Brain microvascular endothelial cell (primary cell): ENCODE data around the gene EXD2.
"Not testable (repeated sequence)": the region's sequence is repeated elsewhere in the genome, so short reads cannot be mapped to it uniquely, and the experiment has no call there.

Source experiments
- DNase-seq: peaks from one replicate; pipeline ENCODE4 v3.0.0-alpha.2; 2020
- H3K27ac ChIP-seq: fragments of 250-450 bp; sonication (Bioruptor Pico); 2 replicates; pipeline ENCODE4 v1.5.1; 2020; ENCODE audit warnings: mild to moderate bottlenecking, moderate library complexity
- H3K27me3 ChIP-seq: fragments of 250-450 bp; sonication (Bioruptor Pico); replicated peaks from 2 replicates; pipeline ENCODE4 v1.5.1; 2020; ENCODE audit warnings: mild to moderate bottlenecking
- H3K36me3 ChIP-seq: fragments of 250-450 bp; sonication (Bioruptor Pico); replicated peaks from 2 replicates; pipeline ENCODE4 v1.5.1; 2020; ENCODE audit warnings: mild to moderate bottlenecking
- H3K4me3 ChIP-seq: 2 replicates; pipeline ENCODE4 v1.5.1; 2011; ENCODE audit warnings: low read depth, mild to moderate bottlenecking, control low read depth, low read length, moderate library complexity
- CTCF ChIP-seq: IDR thresholded peaks from 2 replicates; pipeline ENCODE4 v1.5.1; 2011; ENCODE audit warnings: low read depth, mild to moderate bottlenecking, moderate library complexity, low read length, control low read depth, inconsistent platforms; ENCODE audit errors: missing control alignments
- in situ Hi-C: cut with HindIII; loops from 2 replicates; pipeline ENCODE4 v1.10.0; 2017; ENCODE audit warnings: low sequenced_read_pairs, low pct_ligation_motif_present

EXD2 gene

GRCh38 chr14:69208666-69209065 is 17.4 kb downstream of the EXD2 start:
- TF ChIP-seq CTCF: no peak
- H3K27ac ChIP-seq: no peak overlapping the region
- H3K4me3 ChIP-seq: no peak overlapping the region
- in situ Hi-C loops: no loop called here
- no peaks in the 10 kb centered on the region for H3K27me3 ChIP-seq
- DNase-seq: no peak
- no peaks in the 10 kb centered on the region for H3K36me3 ChIP-seq

GRCh38 chr14:69214393-69214792 is 23.1 kb downstream of the EXD2 start:
- Histone ChIP-seq H3K4me3 (no peak overlapping the region), H3K27ac (no peak overlapping the region), H3K27me3 (no peaks in the 10 kb centered on the region), H3K36me3 (no peaks in the 10 kb centered on the region)
- DNase-seq: no peak
- in situ Hi-C loops: no loop called here
- no peak for TF ChIP-seq CTCF

- DNase-seq, H3K27ac ChIP-seq, H3K27me3 ChIP-seq, H3K36me3 ChIP-seq, in situ Hi-C loops, H3K4me3 ChIP-seq: not testable (repeated sequence)
Measured at GRCh38 chr14:69217663-69218062, 26.4 kb downstream of the EXD2 start.

GRCh38 chr14:69224946-69225345 is 33.6 kb downstream of the EXD2 start:
- Histone ChIP-seq H3K27me3 (no peaks in the 10 kb centered on the region), H3K4me3 (no peak overlapping the region), H3K36me3 (no peaks in the 10 kb centered on the region), H3K27ac (no peak overlapping the region)
- DNase-seq: no peak
- TF ChIP-seq CTCF: no peak
- in situ Hi-C loops: no loop called here

- H3K27ac ChIP-seq: no peak overlapping the region
Measured at GRCh38 chr14:69226178-69226577, 34.9 kb downstream of the EXD2 start.

GRCh38 chr14:69226736-69227135 is 35.4 kb downstream of the EXD2 start:
- Histone ChIP-seq H3K4me3 (no peak overlapping the region), H3K36me3 (peaks cover 2% of the 10 kb centered on the region), H3K27me3 (no peaks in the 10 kb centered on the region), H3K27ac (no peak overlapping the region)
- DNase-seq: no peak
- in situ Hi-C loops: no loop called here
- no peak for TF ChIP-seq CTCF

More at GRCh38 chr14:69226178-69226577, 34.9 kb downstream of the EXD2 start:
- no peak for TF ChIP-seq CTCF
- H3K4me3 ChIP-seq: no peak overlapping the region
- no peak for DNase-seq
- no peaks in the 10 kb centered on the region for H3K27me3 ChIP-seq
- no peaks in the 10 kb centered on the region for H3K36me3 ChIP-seq
- in situ Hi-C loops: no loop called here

- DNase-seq: no peak
- no peak for TF ChIP-seq CTCF
- no peak overlapping the region for H3K4me3 ChIP-seq
- no peaks in the 10 kb centered on the region for H3K27me3 ChIP-seq
- in situ Hi-C loops: no loop called here
- H3K36me3 ChIP-seq: peaks cover 7% of the 10 kb centered on the region
- H3K27ac ChIP-seq: no peak overlapping the region
Measured at GRCh38 chr14:69231486-69231885, 40.2 kb downstream of the EXD2 start.
